ENCODE data around the gene PTPN4. TPM values are rescaled to one million over a fixed set of nuclear protein-coding genes. Genes with fewer than 3 reads are reported as not detected.
"Not testable (repeated sequence)": the region's sequence is repeated elsewhere in the genome, so short reads cannot be mapped to it uniquely, and the experiment has no call there.

Gene PTPN4
- total RNA-seq, 1 donor from 2014 or later, result 40.4 TPM

DNA sequence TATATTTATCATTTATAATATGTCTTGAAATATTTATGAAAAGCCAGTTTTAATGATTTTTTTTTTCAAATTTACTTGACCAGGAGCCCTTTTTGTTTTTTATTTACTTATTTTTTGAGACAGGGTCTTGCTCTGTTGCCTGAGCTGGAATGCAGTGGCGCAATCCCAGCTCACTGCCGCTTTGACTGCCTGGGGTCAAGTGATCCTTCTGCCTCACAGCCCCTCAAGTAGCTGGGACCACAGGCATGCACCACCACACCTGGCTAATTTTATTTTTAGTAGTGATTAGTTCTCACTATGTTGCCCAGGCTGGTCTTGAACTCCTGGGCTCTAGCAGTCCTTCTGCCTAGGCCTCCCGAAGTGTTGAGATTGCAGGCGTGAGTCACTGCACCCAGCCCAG, 258.8 kb downstream of the PTPN4 start:
- intact Hi-C loops (cut with DNase I), result no loop called here
- ATAC-seq, result no peak
- no peak for DNase-seq (ENCODE audit: missing footprints)

DNA sequence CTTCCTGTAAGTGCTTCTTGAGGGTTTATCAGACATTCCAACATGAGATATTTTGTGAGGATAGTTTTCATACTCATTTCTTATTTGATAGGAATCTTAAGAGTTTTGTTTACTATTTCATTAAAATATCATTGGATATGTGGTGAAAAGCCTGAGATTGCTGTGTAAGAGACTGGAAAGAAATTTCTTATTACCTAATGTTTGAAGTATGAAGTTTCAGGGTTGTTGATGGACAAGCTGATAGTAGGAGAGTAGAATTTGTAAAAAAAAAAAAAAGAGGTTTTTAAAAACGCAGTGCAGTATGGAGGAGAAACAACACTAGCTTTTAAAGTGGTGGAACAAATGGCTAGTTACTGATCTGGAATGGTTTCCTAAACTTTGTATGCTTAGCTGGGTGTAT, 260.8 kb downstream of the PTPN4 start:
- DNase-seq (ENCODE audit: missing footprints) (no peak), ATAC-seq (no peak)
- intact Hi-C loops (cut with DNase I), result no loop called here

DNA sequence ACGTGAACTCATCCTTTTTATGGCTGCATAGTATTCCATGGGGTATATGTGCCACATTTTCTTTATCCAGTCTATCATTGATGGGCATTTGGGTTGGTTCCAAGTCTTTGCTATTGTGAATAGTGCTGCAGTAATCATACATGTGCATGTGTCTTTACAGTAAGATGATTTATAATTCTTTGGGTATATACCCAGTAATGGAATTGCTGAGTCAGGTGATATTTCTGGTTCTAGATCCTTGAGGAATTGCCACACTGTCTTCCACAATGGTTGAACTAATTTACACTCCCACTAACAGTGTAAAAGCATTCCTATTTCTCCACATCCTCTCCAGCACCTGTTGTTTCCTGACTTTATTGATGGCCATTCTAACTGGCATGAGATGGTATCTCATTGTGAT, 262.8 kb downstream of the PTPN4 start:
- DNase-seq (ENCODE audit: missing footprints); intact Hi-C loops (cut with DNase I); ATAC-seq: not testable (repeated sequence)

DNA sequence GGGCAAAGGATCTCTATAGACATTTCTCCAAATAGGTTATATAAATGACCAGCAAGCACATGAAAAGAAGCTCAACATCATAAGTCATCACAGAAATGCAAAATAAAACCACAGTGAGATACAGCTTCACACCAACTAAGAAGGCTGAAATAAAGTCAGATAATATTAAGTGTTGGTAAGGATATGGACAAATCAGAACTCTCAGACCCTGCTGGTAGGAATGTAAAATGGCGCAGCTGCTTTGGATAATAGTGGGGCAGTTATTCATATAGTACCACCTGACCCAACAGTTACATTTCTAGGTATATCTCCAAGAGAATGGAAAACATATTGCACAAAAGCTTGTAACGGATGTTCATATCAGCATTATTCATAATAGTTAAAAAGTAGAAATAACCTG, 267.2 kb downstream of the PTPN4 start:
- no peak for ATAC-seq
- no peak for DNase-seq (ENCODE audit: missing footprints)
- intact Hi-C loops (cut with DNase I), result no loop called here

DNA sequence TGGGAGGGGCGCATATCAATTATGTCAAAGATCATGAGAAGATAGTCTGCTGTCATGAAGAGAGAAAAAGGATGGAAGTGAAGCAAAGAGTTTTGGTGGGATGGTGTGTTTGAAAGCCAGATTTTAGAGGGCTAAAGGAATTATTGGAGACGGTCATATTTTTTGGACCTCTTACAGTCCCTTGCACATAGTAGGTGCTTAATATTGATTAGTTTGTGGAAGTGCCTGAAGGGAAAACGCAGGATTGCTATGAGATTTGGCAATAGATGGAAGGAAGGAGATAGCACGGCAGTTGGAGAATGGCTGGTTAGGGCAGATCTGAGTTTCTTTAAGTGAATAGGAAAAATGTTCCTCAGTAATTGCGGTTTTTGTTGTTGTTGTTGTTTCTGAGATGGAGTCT, 269.1 kb downstream of the PTPN4 start:
- ATAC-seq (no peak), DNase-seq (ENCODE audit: missing footprints) (no peak)

DNA sequence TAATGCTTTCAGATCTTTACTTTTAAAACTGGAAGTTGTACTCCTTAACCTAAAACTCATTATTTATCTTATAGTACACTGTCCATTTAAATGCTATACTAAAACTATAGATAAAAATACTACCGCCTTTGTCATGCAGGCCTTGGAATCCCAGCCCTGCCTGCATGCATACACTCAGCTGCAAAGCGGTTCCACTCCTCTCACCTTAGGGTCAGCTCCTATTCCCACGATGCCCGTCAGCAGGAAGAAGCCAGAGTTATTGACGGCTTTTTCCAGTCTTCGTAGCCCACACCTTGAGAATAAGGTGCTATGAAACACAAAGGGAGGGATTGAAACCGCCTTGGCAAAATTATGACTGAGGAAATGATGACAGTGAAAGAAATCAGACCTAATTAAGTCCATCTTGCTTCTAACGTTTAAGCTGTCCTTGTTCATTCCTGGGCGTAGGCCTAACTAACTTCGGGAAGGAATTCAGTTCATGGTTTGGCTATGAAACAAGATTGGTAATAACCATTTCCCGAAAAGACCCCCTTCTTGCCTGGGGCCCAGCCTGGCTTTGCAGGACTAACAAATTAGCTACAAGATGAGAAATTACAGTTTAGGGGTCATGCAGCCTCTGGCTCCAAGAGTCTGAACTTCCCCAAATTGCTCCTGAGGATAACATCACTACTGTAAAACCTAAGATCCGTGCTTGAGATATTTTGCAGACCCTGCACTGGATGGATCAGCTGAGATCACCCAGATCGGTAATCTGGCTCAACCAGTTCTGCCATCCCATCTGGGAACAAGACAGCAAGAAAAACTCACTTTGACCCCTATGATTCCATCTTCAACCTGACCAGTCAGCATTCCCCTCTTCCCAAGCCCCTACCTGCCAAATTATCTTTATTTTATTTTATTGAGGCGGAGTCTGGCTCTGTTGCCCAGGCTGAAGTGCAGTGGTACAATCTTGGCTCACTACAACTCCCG, 270.2 kb downstream of the PTPN4 start:
- intact Hi-C loops (cut with DNase I), result no loop called here
- DNase-seq (ENCODE audit: missing footprints) (no peak), ATAC-seq (no peak)

More for the DNA sequence above, 269.1 kb downstream of the PTPN4 start:
- intact Hi-C loops (cut with DNase I), result no loop called here

DNA sequence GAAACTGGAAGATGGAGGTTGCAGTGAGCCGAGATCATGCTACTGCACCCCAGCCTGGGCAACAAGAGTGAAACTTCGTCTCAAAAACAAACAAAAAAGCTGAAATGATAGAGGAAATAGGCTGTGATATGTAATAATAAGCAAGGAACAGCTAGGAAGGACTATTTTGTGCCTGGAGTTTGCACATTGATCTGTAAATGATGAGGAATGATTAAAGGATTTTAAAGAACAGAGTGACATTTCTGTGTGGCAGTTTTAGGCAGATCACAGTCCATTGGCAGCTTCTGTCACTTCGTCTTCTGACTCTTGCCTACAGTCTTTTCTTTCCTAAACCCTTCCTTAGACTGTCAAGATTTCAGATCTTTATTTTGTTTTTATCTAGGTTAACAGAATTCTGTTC, 272.6 kb downstream of the PTPN4 start:
- intact Hi-C loops (cut with DNase I), result no loop called here
- DNase-seq (ENCODE audit: missing footprints), result no peak
- no peak for ATAC-seq

Other genes with a start within 250 kb of the PTPN4 start
- 0.41 TPM for gene SCTR, start 235.4 kb upstream of the PTPN4 start, total RNA-seq
- gene CFAP221, start 215.5 kb upstream of the PTPN4 start, total RNA-seq, result 0.51 TPM
- gene TMEM177, start 80.7 kb upstream of the PTPN4 start, total RNA-seq, result 10.5 TPM